GM12878 (cell line): ENCODE results near the gene HMGB2. TPM values are rescaled to one million over a fixed set of nuclear protein-coding genes. Genes with fewer than 3 reads are reported as not detected.
A peak's percentile ranks its signal among the peaks of the same experiment; 100 is the strongest.

ENCODE experiments used
- ATF2 ChIP-seq: IDR thresholded peaks from 2 replicates; pipeline ENCODE4 v1.6.1; 2012; ENCODE audit warnings: low read length, inconsistent platforms
- ATF7 ChIP-seq: fragments of 450-650 bp; IDR thresholded peaks from 2 replicates; pipeline ENCODE4 v1.6.1; 2016; ENCODE audit warnings: low read depth, mild to moderate bottlenecking
- BHLHE40 ChIP-seq, 2 experiments: fragments of 450-650 bp in 1 of 2; IDR thresholded peaks; 2 replicates each; pipeline ENCODE4 v1.6.1; 2011 to 2017; ENCODE audit warnings: low read depth in 2 of 2, borderline replicate concordance in 1 of 2, improper control_type of control experiment in 1 of 2, low read length in 1 of 2, mild to moderate bottlenecking in 1 of 2
- CHD2 ChIP-seq: IDR thresholded peaks from 2 replicates; pipeline ENCODE4 v1.6.1; 2011; ENCODE audit warnings: low read depth, low read length, improper control_type of control experiment, borderline replicate concordance
- ESRRA ChIP-seq: IDR thresholded peaks from 2 replicates; pipeline ENCODE4 v1.6.1; 2012; ENCODE audit warnings: mild to moderate bottlenecking, low read length, improper control_type of control experiment
- FOXK2 ChIP-seq: fragments of 450-650 bp; IDR thresholded peaks from 2 replicates; pipeline ENCODE4 v1.6.1; 2017; ENCODE audit warnings: mild to moderate bottlenecking, moderate library complexity
- FOXM1 ChIP-seq: IDR thresholded peaks from 2 replicates; pipeline ENCODE4 v1.6.1; 2012; ENCODE audit warnings: low read depth, mild to moderate bottlenecking, inconsistent platforms, low read length, moderate library complexity
- GATAD2B ChIP-seq: fragments of 450-650 bp; conservative IDR thresholded peaks from 2 replicates; pipeline ENCODE4 v1.6.1; 2017; ENCODE audit warnings: low read depth, mild to moderate bottlenecking, moderate library complexity
- IRF3 ChIP-seq: fragments of 450-650 bp; IDR thresholded peaks from 2 replicates; pipeline ENCODE4 v1.6.1; 2014; ENCODE audit warnings: mild to moderate bottlenecking
- MLLT1 ChIP-seq: fragments of 450-650 bp; IDR thresholded peaks from 2 replicates; pipeline ENCODE4 v1.6.1; 2016; ENCODE audit warnings: mild to moderate bottlenecking
- MYC ChIP-seq: IDR thresholded peaks from 2 replicates; pipeline ENCODE4 v1.6.1; 2011; ENCODE audit warnings: mild to moderate bottlenecking, low read length, moderate library complexity, inconsistent platforms; ENCODE audit not compliant: insufficient read depth, insufficient replicate concordance, insufficient read length, severe bottlenecking
- POLR2A ChIP-seq: IDR thresholded peaks from 2 replicates; pipeline ENCODE4 v1.6.1; 2011; ENCODE audit warnings: low read depth, mild to moderate bottlenecking, low read length
- POLR2AphosphoS5 ChIP-seq: IDR thresholded peaks from 2 replicates; pipeline ENCODE4 v1.6.1; 2011; ENCODE audit warnings: mild to moderate bottlenecking, low read length, inconsistent platforms
- RB1 ChIP-seq: fragments of 450-650 bp; formaldehyde crosslinking; IDR thresholded peaks from 2 replicates; pipeline ENCODE4 v1.6.1; 2017; ENCODE audit warnings: mild to moderate bottlenecking, borderline replicate concordance
- RELB ChIP-seq: fragments of 450-650 bp; IDR thresholded peaks from 2 replicates; pipeline ENCODE4 v1.6.1; 2017; ENCODE audit warnings: low read depth, mild to moderate bottlenecking, moderate library complexity
- SRF ChIP-seq, 2 experiments: IDR thresholded peaks; 2 replicates each; pipeline ENCODE4 v1.6.1; 2011; ENCODE audit warnings: low read depth in 2 of 2, low read length in 2 of 2, mild to moderate bottlenecking in 1 of 2, moderate library complexity in 1 of 2
- SUZ12 ChIP-seq: fragments of 200-600 bp; sonication (generic); IDR thresholded peaks from one replicate; pipeline ENCODE4 v1.6.1; 2018; ENCODE audit warnings: antibody characterized with exemption, mild to moderate bottlenecking; ENCODE audit not compliant: unreplicated experiment
- TCF7 ChIP-seq: IDR thresholded peaks from 2 replicates; pipeline ENCODE4 v1.6.1; 2014; ENCODE audit warnings: antibody characterized with exemption, borderline replicate concordance
- ZBTB4 ChIP-seq: fragments of 450-650 bp; formaldehyde crosslinking; IDR thresholded peaks from 2 replicates; pipeline ENCODE4 v1.4.0; 2022; ENCODE audit warnings: mild to moderate bottlenecking, moderate library complexity
- ZNF24 ChIP-seq: fragments of 450-650 bp; IDR thresholded peaks from 2 replicates; pipeline ENCODE4 v1.6.1; 2017; ENCODE audit warnings: antibody characterized with exemption, mild to moderate bottlenecking
- ZSCAN29 ChIP-seq: fragments of 450-650 bp; IDR thresholded peaks from 2 replicates; pipeline ENCODE4 v1.6.1; 2017; ENCODE audit warnings: mild to moderate bottlenecking, moderate library complexity
- polyA plus RNA-seq, 11 experiments: library from polyadenylated mRNA; depleted of rRNA in 4 of 11; unstranded in 6 of 11; stranded (reverse) in 5 of 11; fragments of >200 nt; fragmentation: Nextera tagmentation in 4 of 11; fragmentation: Illumina TruSeq in 1 of 11; extraction: Ambion mirVana in 4 of 11; extraction: Trizol in 1 of 11; gene quantifications; 1 replicate in 1 of 11; 2 replicates in 10 of 11; pipeline versions ENCODE4 v1.2.1 to v1.2.3, GENCODE V29; 2011 to 2016; ENCODE audit warnings: inconsistent platforms in 2 of 11, missing spikeins in 2 of 11, low read depth in 1 of 11
- total RNA-seq, 4 experiments: library from RNA; depleted of rRNA in 3 of 4; stranded (reverse); fragments of >200 nt in 3 of 4; fragmentation: Illumina TruSeq in 1 of 4; extraction: Trizol in 1 of 4; gene quantifications; 2 replicates each; pipeline versions ENCODE4 v1.2.1 to v1.2.3, GENCODE V29; 2013 to 2021

HMGB2 gene
- total and polyA plus RNA-seq, 10 of the 15 experiments (the other 5 are each of a cell fraction or from before 2014, with no cell fraction given), result 260 to 961 (median 668) TPM

GRCh38 chr4:173371292-173372192 is 37.4 kb upstream of the HMGB2 start (continued):
- no peak for TF ChIP-seq SUZ12
- TF ChIP-seq ZNF24, result no peak
- TF ChIP-seq FOXK2, result no peak
- TF ChIP-seq MLLT1, result 0 out of 2 replicates have a peak, but pooled peaks have one; percentile 28
- no peak for TF ChIP-seq ZSCAN29
- TF ChIP-seq CHD2, result no peak
- no peak for TF ChIP-seq RB1
- no peak for TF ChIP-seq FOXM1
- TF ChIP-seq RELB, result 0 out of 2 replicates have a peak, but pooled peaks have one; percentile 33
- no peak for TF ChIP-seq SRF (IDR thresholded peaks at IDR 0.05; ENCODE audit: low read depth in 2 of 2, low read length in 2 of 2)
- no peak for TF ChIP-seq IRF3
- TF ChIP-seq BHLHE40 (IDR thresholded peaks at IDR 0.05; ENCODE audit: borderline replicate concordance in 1 of 2, low read depth in 2 of 2, low read length in 1 of 2), result peak in 1 of 2 experiments; percentile 16; a peak in 1 of 4 replicates
- no peak for TF ChIP-seq ZBTB4
- TF ChIP-seq MYC, result no peak
- no peak for TF ChIP-seq ESRRA
- TF ChIP-seq POLR2AphosphoS5, result no peak
- TF ChIP-seq ATF7, result no peak
- no peak for TF ChIP-seq TCF7
- TF ChIP-seq ATF2, result no peak
- peak; percentile 28; the same call in 1 of the 2 replicates for TF ChIP-seq POLR2A
- peak; percentile 48; the same call in 1 of the 2 replicates for TF ChIP-seq GATAD2B
